DOHH2 (cell line): Measurements from ENCODE around the gene DUOX1.

ENCODE experiments used
- H3F3A ChIP-seq: fragments of 200-600 bp; sonication (generic), shearing (Covaris generic); 2 replicates; pipeline ENCODE4 v1.6.0; 2016; ENCODE audit warnings: antibody characterized with exemption, mild to moderate bottlenecking; ENCODE audit not compliant: control insufficient read depth, insufficient read depth
- H3K27ac ChIP-seq: fragments of 200-600 bp; sonication (generic); 2 replicates; pipeline ENCODE4 v1.5.1; 2014; ENCODE audit warnings: low read depth, mild to moderate bottlenecking, low read length, moderate library complexity
- H3K27me3 ChIP-seq: fragments of 200-600 bp; sonication (generic); 2 replicates; pipeline ENCODE4 v1.6.1; 2014; ENCODE audit warnings: mild to moderate bottlenecking, low read length, mixed read lengths; ENCODE audit not compliant: control insufficient read depth
- H3K36me3 ChIP-seq: fragments of 200-600 bp; sonication (generic); 2 replicates; pipeline ENCODE4 v1.6.1; 2014; ENCODE audit warnings: mild to moderate bottlenecking, low read length, moderate library complexity, mixed read lengths; ENCODE audit not compliant: control insufficient read depth
- H3K4me1 ChIP-seq: fragments of 200-600 bp; sonication (generic); 2 replicates; pipeline ENCODE4 v1.6.1; 2014; ENCODE audit warnings: mild to moderate bottlenecking, low read length, mixed read lengths; ENCODE audit not compliant: control insufficient read depth
- H3K4me2 ChIP-seq: fragments of 200-600 bp; sonication (generic); 2 replicates; pipeline ENCODE4 v1.6.0; 2014; ENCODE audit warnings: mild to moderate bottlenecking, low read length, moderate library complexity
- H3K4me3 ChIP-seq: fragments of 200-600 bp; sonication (generic); 2 replicates; pipeline ENCODE4 v1.5.1; 2014; ENCODE audit warnings: mild to moderate bottlenecking, low read length, mixed read lengths
- H3K79me2 ChIP-seq: fragments of 200-600 bp; sonication (generic); 2 replicates; pipeline ENCODE4 v1.6.1; 2014; ENCODE audit warnings: mild to moderate bottlenecking, low read length, mixed read lengths; ENCODE audit not compliant: control insufficient read depth
- H3K9me2 ChIP-seq: fragments of 200-600 bp; sonication (generic); replicated peaks from 2 replicates; pipeline ENCODE4 v1.6.1; 2014; ENCODE audit warnings: mild to moderate bottlenecking, low read length, mixed read lengths; ENCODE audit not compliant: control insufficient read depth
- H3K9me3 ChIP-seq: fragments of 200-600 bp; sonication (generic); 2 replicates; pipeline ENCODE4 v1.6.1; 2014; ENCODE audit warnings: antibody characterized with exemption, low read length, mixed read lengths; ENCODE audit not compliant: control insufficient read depth, insufficient read depth
- H4K20me1 ChIP-seq: fragments of 200-600 bp; sonication (generic); 2 replicates; pipeline ENCODE4 v1.6.0; 2014; ENCODE audit warnings: low read depth, mild to moderate bottlenecking, antibody characterized with exemption, low read length, moderate library complexity; ENCODE audit not compliant: control insufficient read depth, insufficient read depth
- EZH2phosphoT487 ChIP-seq: fragments of 200-600 bp; sonication (generic); IDR thresholded peaks from 2 replicates; pipeline ENCODE4 v1.6.1; 2017; ENCODE audit warnings: borderline replicate concordance, mild to moderate bottlenecking, antibody characterized with exemption, low read length, moderate library complexity, mixed read lengths
- TF ChIP-seq, protein P1 (sequence below): fragments of 200-600 bp; sonication (generic); IDR thresholded peaks from one replicate; pipeline ENCODE4 v1.5.1; 2014; ENCODE audit warnings: antibody characterized with exemption, mild to moderate bottlenecking, low read depth, low read length; ENCODE audit not compliant: poor library complexity, severe bottlenecking

The DUOX1 gene

DNA sequence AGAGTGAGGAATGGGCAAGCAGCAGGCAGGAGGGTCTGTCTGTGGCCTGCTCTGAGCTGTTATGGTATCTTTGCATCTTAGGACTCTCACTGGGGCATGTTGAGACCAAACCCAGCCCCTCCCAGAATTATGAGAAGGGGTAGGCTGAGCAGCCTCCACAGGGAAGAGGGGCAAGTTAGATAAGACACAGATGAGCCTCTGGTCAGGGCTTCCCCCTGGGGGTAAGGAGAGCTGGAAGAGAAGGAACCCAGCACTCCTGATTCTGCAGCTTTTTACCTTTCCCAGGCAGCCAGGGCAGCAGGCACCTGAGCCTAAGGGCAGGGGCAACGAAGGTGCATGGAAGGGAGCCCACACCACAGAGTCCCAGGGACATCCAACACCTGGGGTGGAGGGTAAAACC is 19.3 kb downstream of the DUOX1 start:
- no peak overlapping the region for H3K4me2 ChIP-seq
- no peaks in the 10 kb centered on the region for H3K79me2 ChIP-seq
- TF ChIP-seq, protein P1, sequence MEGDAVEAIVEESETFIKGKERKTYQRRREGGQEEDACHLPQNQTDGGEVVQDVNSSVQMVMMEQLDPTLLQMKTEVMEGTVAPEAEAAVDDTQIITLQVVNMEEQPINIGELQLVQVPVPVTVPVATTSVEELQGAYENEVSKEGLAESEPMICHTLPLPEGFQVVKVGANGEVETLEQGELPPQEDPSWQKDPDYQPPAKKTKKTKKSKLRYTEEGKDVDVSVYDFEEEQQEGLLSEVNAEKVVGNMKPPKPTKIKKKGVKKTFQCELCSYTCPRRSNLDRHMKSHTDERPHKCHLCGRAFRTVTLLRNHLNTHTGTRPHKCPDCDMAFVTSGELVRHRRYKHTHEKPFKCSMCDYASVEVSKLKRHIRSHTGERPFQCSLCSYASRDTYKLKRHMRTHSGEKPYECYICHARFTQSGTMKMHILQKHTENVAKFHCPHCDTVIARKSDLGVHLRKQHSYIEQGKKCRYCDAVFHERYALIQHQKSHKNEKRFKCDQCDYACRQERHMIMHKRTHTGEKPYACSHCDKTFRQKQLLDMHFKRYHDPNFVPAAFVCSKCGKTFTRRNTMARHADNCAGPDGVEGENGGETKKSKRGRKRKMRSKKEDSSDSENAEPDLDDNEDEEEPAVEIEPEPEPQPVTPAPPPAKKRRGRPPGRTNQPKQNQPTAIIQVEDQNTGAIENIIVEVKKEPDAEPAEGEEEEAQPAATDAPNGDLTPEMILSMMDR: no peak
- no peaks in the 10 kb centered on the region for H3K36me3 ChIP-seq
- no peaks in the 10 kb centered on the region for H3K4me1 ChIP-seq
- H3K4me3 ChIP-seq: no peak overlapping the region
- no peaks in the 10 kb centered on the region for H3K9me2 ChIP-seq
- H3K27ac ChIP-seq: no peak overlapping the region
- H4K20me1 ChIP-seq: no peaks in the 10 kb centered on the region
- no peaks in the 10 kb centered on the region for H3K27me3 ChIP-seq
- H3F3A ChIP-seq: no peaks in the 10 kb centered on the region
- H3K9me3 ChIP-seq: no peaks in the 10 kb centered on the region

GRCh38 chr15:45150481-45150880 is 20.7 kb downstream of the DUOX1 start:
- no peak overlapping the region for H3K27ac ChIP-seq
- H3K4me3 ChIP-seq: no peak overlapping the region
- no peaks in the 10 kb centered on the region for H4K20me1 ChIP-seq
- H3K36me3 ChIP-seq: no peaks in the 10 kb centered on the region
- no peaks in the 10 kb centered on the region for H3K9me2 ChIP-seq
- no peaks in the 10 kb centered on the region for H3K79me2 ChIP-seq
- H3K4me1 ChIP-seq: no peaks in the 10 kb centered on the region
- H3F3A ChIP-seq: no peaks in the 10 kb centered on the region
- H3K4me2 ChIP-seq: no peak overlapping the region
- no peaks in the 10 kb centered on the region for H3K27me3 ChIP-seq
- no peaks in the 10 kb centered on the region for H3K9me3 ChIP-seq
- TF ChIP-seq EZH2phosphoT487: no peak
- TF ChIP-seq, protein P1: no peak

GRCh38 chr15:45150997-45151396 is 21.2 kb downstream of the DUOX1 start:
- Histone ChIP-seq H3K4me2 (no peak overlapping the region), H3K27me3 (no peaks in the 10 kb centered on the region), H3F3A (no peaks in the 10 kb centered on the region), H3K36me3 (no peaks in the 10 kb centered on the region), H3K27ac (no peak overlapping the region), H4K20me1 (no peaks in the 10 kb centered on the region), H3K4me1 (no peaks in the 10 kb centered on the region), H3K9me2 (no peaks in the 10 kb centered on the region), H3K9me3 (no peaks in the 10 kb centered on the region), H3K4me3 (no peak overlapping the region), H3K79me2 (no peaks in the 10 kb centered on the region)
- TF ChIP-seq, protein P1: no peak
- no peak for TF ChIP-seq EZH2phosphoT487
